NCI-H2081 (cell line): ENCODE results near the gene ASPM.
A peak's percentile ranks its signal among the peaks of the same experiment; 100 is the strongest.
"Not testable (repeated sequence)": the region's sequence is repeated elsewhere in the genome, so short reads cannot be mapped to it uniquely, and the experiment has no call there.

Source experiments
- DNase-seq, 2 experiments: peaks; one replicate each; lab custom pipeline; 2025; lab: John Stamatoyannopoulos, UW

The ASPM gene

GRCh38 chr1:197143276-197143675, 3.2 kb downstream of the ASPM start:
- no peak for DNase-seq

GRCh38 chr1:197141575-197141974, 4.9 kb downstream of the ASPM start:
- no peak for DNase-seq

- no peak for DNase-seq
These were observed 6.3 kb downstream of the ASPM start for GRCh38 chr1:197140121-197140520.

DNA sequence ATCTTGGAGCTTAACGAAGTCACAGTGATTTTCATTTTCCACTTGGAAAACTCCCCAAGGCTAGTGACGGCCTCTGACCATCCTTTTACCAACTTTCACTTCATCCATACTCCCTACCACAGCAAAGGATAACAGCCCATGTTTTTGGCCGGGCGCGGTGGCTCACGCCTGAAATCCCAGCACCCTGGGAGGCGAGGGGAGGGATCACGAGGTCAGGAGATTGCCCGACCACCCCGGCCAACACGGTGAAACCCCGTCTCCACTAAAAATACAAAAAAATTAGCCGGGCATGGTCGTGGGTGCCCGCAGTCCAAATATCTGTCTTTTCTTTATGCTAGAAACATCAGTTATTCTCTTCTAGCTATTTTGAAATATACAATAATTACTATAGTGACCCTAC, 7.3 kb downstream of the ASPM start:
- no peak for DNase-seq

GRCh38 chr1:197137322-197137721, 9.1 kb downstream of the ASPM start:
- DNase-seq: no peak

DNA sequence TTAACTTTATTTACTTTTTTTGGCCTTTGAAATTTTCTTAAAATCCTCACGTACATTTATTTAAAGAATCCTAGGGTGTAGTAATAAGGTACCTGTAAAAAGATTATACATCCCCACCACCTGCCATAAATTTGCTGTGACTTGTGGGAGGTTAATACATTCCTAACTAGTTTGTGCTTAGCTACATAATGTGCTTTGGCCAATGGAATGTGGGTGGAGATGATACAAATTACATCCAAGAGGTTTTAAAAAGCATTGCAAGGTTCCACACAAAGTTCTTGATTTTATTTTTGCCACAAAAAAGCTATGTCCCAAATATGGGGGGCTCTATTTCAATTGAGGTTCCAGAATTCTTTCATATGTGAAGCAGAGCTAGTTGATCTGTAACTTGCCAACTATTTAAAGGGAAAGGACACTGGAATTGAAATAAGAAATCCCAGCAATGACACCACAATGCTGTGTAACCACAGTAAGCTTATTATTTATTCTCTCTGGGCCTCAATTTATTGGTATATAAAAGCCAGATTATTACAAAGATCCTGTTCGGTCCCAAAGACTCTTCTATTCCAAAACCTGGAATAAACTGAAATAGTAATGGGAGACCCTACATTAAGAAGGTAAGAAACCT, 15.7 kb downstream of the ASPM start:
- no peak for DNase-seq

- DNase-seq: no peak
These were observed 16.8 kb downstream of the ASPM start for GRCh38 chr1:197129698-197130097.

GRCh38 chr1:197127246-197127912, 19.1 kb downstream of the ASPM start:
- no peak for DNase-seq

- DNase-seq: no peak
These were observed 19.8 kb downstream of the ASPM start for GRCh38 chr1:197126691-197127090.

DNA sequence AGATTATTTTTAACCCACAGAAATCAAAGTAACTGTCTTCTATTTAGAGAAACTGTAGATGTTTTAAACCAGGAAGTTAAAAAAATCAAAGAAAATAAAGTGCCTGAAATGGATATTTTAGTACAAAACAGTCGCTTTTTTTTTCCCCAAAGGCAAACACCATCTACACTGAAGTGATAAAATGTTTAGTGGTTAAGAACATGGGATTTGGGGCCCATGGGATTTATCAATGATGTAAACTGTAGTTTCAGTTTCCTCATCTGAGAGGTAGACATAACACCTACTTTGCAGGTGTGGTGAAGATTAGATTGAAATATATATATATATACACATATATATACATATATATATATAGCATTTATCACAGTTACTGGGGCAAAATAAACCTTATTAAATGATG, 22.1 kb downstream of the ASPM start:
- DNase-seq: no peak

DNA sequence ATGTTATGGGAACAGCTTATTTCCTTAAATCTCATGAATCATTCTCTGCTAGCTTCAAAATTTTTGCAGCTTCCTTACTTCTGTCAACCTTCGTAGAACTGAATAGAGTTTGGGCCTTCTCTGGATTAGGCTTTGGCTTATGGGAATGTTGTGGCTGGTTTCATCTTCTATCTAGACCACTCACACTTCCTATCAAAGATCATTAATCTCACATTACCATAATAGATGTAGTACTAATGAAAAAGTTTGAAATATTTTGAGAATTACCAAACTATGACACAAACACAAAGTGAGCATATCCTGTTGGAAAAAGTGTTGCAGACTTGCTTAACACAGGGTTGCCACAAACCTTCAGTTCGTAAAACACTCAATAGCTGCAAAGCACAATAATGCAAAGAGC, 30.3 kb downstream of the ASPM start:
- DNase-seq: no peak

DNA sequence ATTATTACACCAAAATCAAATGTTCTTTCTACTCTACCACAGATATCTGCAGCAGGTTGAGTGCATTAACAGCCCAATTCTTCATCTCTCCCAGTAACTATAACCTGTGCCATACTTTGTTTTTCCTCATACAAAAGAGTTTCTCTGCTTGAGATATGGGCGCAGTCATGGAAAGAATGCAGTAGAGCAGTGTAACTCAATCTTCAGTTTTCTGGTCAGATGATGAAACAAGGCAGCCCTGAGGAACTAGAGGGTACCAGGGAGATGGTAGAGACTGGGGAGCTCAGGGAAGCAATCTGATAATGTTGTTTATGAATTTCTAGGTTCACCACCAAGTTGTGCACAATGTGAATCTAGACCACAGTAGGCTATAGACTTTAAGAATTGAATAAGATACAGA, 39.6 kb downstream of the ASPM start:
- DNase-seq: no peak

DNA sequence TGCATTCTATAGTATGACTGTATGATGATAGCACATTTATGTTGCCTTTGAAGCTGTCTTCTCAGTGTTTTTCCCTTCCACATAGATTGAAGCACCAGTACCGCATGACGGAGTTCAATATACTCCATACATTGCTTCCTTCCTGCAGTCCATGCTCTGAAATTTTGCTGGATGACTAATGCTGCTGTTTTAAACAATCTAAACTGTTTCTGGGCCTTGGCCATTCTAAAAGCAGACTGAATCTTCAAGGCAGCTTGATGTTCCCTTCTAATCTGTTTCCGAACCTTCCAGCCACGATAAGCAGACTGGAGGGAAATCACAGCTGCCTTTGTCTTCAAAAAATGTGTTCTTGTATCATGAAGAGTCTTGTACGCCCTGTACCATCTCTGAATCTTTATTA, 43.2 kb downstream of the ASPM start:
- no peak for DNase-seq

DNA sequence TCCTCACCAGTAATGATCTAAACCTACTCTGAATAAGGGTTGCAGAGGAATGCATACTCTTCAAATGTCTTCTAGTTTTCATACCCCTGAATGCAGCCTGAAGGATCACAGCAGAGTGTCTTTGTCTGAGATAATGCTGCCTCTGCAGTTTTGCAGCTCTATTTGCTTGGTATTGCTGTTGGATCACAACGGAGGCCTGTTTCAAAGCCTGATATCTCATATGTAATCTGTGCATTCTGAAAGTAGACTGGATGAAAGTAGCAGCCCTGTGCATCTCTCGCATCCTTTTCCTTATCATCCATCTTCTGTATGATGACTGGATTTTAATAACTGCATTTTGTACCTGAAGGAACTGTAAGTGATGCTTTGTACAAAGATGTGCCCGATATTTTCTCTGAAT, 44.5 kb downstream of the ASPM start:
- no peak for DNase-seq

- no peak for DNase-seq
These were observed 45.8 kb downstream of the ASPM start for GRCh38 chr1:197100677-197101076.

GRCh38 chr1:197099444-197099843, 47.0 kb downstream of the ASPM start:
- DNase-seq: no peak

DNA sequence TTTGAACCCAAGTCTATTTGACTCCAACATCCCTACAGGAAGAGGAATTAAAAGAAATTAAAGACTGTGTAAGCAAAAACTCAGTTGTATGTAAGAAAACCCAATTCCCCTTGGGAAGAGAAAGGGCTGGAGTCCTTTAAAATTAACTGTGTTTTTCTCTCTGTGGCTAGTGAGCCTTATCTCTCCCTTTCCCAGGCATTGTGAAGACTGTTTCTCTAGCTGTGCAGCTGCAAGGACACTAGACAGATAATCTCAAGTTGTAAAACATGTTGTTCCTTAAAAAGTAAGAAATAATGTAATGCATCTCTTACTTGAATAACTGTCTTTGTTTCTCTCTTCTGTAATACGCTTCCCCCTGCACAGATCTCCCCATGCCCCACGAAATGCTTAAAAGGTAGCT, 49.5 kb downstream of the ASPM start:
- not testable (repeated sequence) for DNase-seq

DNA sequence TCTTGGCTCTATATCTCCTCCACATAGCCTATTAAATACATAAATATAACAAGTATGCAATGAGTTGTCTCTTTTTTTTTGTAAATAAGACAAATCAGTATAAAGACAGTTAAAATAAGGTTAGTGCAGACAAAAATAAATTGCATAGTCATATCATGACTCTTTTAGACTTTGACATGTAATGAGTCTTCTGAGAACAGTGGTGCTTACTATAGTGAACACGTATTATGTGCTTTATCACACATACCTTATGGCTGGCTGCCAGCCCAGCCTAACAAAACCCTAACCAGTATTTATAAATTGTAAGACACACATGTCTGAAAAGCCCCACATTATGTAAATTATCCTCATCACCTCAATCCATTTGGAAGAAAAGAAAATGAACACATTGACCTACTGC, 50.3 kb downstream of the ASPM start:
- peak in 1 of 2 experiments; percentile 55 for DNase-seq

GRCh38 chr1:197093226-197093885, 53.1 kb downstream of the ASPM start:
- DNase-seq: no peak

- DNase-seq: no peak
These were observed 53.9 kb downstream of the ASPM start for GRCh38 chr1:197092491-197093023.

- no peak for DNase-seq
These were observed 63.0 kb downstream of the ASPM start for GRCh38 chr1:197083474-197083873.

DNA sequence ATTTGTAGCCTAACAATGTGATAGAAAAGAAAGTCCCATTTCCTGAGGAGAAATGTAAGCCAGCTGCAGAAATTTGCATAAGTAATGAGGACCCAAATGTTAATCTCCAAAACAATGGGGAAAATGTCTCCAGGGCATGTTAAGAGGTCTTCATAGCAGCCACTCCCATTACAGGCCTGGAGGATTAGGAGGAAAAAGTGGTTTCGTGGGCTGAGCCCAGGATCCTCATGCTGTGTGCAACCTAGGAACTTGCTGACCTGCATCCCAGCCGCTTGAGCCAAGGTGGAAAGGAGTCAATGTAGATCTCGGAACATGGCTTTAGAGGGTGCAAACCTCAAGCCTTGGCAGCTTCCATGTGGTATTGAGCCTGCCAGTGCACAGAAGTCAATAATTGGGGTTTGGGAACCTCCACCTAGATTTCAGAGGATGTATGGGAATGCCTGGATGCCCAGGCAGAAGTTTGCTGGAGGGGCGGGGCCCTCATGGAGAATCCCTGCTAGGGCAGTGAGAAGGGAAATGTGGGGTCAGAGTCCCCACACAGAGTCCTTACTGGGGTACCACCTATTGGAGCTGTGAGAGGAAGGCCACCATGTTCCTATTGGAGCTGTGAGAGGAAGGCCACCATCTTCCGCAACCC, 65.2 kb downstream of the ASPM start:
- no peak for DNase-seq

DNA sequence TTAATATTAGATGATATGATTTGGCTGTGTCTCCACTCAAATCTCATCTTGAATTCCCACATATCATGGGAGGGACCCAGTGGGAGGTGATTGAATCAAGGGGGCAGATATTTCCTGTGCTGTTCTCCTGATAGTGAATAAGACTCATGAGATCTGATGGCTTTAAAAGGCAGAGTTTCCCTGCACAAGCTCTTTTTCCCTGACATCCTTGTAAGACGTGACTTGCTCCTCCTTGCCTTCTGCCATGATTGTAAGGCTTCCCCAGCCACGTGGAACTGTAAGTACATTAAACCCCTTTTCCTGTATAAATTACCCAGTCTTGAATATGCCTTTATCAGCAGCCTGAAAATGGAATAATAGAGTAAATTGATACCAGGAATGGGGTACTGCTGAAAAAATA, 66.1 kb downstream of the ASPM start:
- no peak for DNase-seq
